NT2/D1 (cell line): Measurements from ENCODE around the gene RNF2.

Experiments used
- SUZ12 ChIP-seq: IDR thresholded peaks from 2 replicates; pipeline ENCODE4 v1.6.1; 2011; ENCODE audit not compliant: insufficient read length, insufficient read depth; ENCODE audit errors: extremely low read depth
- YY1 ChIP-seq: IDR thresholded peaks from 2 replicates; pipeline ENCODE4 v1.6.1; 2011; ENCODE audit not compliant: insufficient read length, insufficient read depth
- ZNF274 ChIP-seq: IDR thresholded peaks from 2 replicates; pipeline ENCODE4 v1.6.1; 2011; ENCODE audit warnings: mild to moderate bottlenecking, low read depth, low read length

DNA sequence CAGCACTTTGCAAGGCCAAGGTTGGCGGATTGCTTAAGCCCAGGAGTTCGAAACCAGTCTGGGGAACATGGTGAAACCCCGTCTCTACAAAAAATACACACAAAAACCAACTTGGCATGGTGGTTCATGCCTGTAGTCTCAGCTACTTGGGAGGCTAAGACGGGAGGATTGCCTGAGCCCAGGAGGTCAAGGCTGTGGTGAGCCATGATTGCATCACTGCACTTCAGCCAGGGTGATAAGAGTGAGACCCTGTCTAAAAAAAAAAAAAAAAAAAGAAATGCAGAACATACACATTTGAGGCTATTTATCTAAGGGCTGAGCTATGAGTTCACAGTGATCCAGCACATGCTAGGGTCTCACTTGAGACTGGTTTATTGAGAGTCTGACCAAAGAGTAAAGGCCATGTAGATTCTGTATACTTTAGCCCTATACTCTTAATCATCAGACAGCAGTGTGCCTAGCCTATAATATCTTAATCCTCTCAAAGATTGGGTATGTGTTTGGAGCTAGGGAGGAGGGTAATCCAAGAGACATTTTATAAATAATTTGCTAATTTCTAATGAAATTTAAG, 23.9 kb downstream of the RNF2 start:
- TF ChIP-seq YY1 (no peak), SUZ12 (no peak), ZNF274 (no peak)
